Neural cell (in vitro differentiated cells): ENCODE data around the gene SLC22A31. TPM values are rescaled to one million over a fixed set of nuclear protein-coding genes. Genes with fewer than 3 reads are reported as not detected.
"Not testable (repeated sequence)": the region's sequence is repeated elsewhere in the genome, so short reads cannot be mapped to it uniquely, and the experiment has no call there.

ENCODE experiments used
- H2AFZ ChIP-seq: fragments of 200-600, 300-800 bp; sonication (generic), shearing (Covaris generic); 2 replicates; pipeline ENCODE4 v1.6.0; 2014; ENCODE audit warnings: low read depth, mild to moderate bottlenecking, antibody characterized with exemption, low read length, moderate library complexity
- H3F3A ChIP-seq: fragments of 200-600 bp; shearing (Covaris generic); 2 replicates; pipeline ENCODE4 v1.6.1; 2016; ENCODE audit warnings: mild to moderate bottlenecking, moderate library complexity, mixed read lengths, antibody characterized with exemption, low read length; ENCODE audit not compliant: insufficient read depth, poor library complexity, severe bottlenecking
- H3K27ac ChIP-seq: fragments of 200-600, 300-800 bp; sonication (generic), shearing (Covaris generic); 2 replicates; pipeline ENCODE4 v1.5.1; 2014; ENCODE audit warnings: mild to moderate bottlenecking, low read length, moderate library complexity
- H3K27me3 ChIP-seq: fragments of 300-800, 200-600 bp; sonication (generic), shearing (Covaris generic); 2 replicates; pipeline ENCODE4 v1.6.0; 2014; ENCODE audit warnings: mild to moderate bottlenecking, low read depth, low read length, moderate library complexity; ENCODE audit not compliant: insufficient read depth
- H3K36me3 ChIP-seq: fragments of 300-800, 200-600 bp; sonication (generic), shearing (Covaris generic); 2 replicates; pipeline ENCODE4 v1.5.1; 2014; ENCODE audit warnings: mild to moderate bottlenecking, antibody characterized with exemption, low read length, moderate library complexity; ENCODE audit not compliant: insufficient read depth
- H3K4me2 ChIP-seq: fragments of 300-800, 200-600 bp; sonication (generic), shearing (Covaris generic); 2 replicates; pipeline ENCODE4 v1.6.0; 2014; ENCODE audit warnings: mild to moderate bottlenecking, low read length
- H3K4me3 ChIP-seq: fragments of 300-800, 200-600 bp; sonication (generic), shearing (Covaris generic); 2 replicates; pipeline ENCODE4 v1.5.1; 2014; ENCODE audit warnings: mild to moderate bottlenecking, low read length, moderate library complexity
- H3K79me2 ChIP-seq: fragments of 200-600 bp; shearing (Covaris generic); replicated peaks from 2 replicates; pipeline ENCODE4 v1.6.0; 2014; ENCODE audit warnings: mild to moderate bottlenecking, low read length, moderate library complexity; ENCODE audit not compliant: insufficient read depth
- H3K9ac ChIP-seq: fragments of 300-800, 200-600 bp; sonication (generic), shearing (Covaris generic); 2 replicates; pipeline ENCODE4 v1.6.1; 2016; ENCODE audit warnings: mild to moderate bottlenecking, low read length, mixed read lengths
- H3K9me2 ChIP-seq: fragments of 200-600 bp; shearing (Covaris generic); 2 replicates; pipeline ENCODE4 v1.6.1; 2016; ENCODE audit warnings: mild to moderate bottlenecking, low read length, mixed read lengths; ENCODE audit not compliant: insufficient read depth
- H3K9me3 ChIP-seq: fragments of 200-600, 300-800 bp; sonication (generic), shearing (Covaris generic); 2 replicates; pipeline ENCODE4 v1.6.1; 2016; ENCODE audit warnings: mild to moderate bottlenecking, mixed run types, low read length, moderate library complexity, mixed read lengths
- H4K20me1 ChIP-seq: fragments of 200-600 bp; shearing (Covaris generic); 2 replicates; pipeline ENCODE4 v1.6.1; 2016; ENCODE audit warnings: mild to moderate bottlenecking, mixed run types; ENCODE audit not compliant: insufficient read depth
- EP300 ChIP-seq: fragments of 450-650 bp; conservative IDR thresholded peaks from 2 replicates; pipeline ENCODE4 v1.6.1; 2014; ENCODE audit warnings: antibody characterized with exemption, mild to moderate bottlenecking, moderate library complexity; ENCODE audit not compliant: poor library complexity, severe bottlenecking
- EZH2 ChIP-seq: fragments of 200-600, 300-800 bp; shearing (Covaris generic), sonication (generic); IDR thresholded peaks from 2 replicates; pipeline ENCODE4 v1.6.1; 2014; ENCODE audit warnings: antibody characterized with exemption, low read length, borderline replicate concordance, mild to moderate bottlenecking; ENCODE audit not compliant: insufficient read depth, poor library complexity, severe bottlenecking
- MXI1 ChIP-seq: fragments of 450-650 bp; conservative IDR thresholded peaks from 2 replicates; pipeline ENCODE4 v1.6.1; 2014; ENCODE audit warnings: antibody characterized with exemption, mild to moderate bottlenecking; ENCODE audit not compliant: poor library complexity, severe bottlenecking
- POLR2AphosphoS5 ChIP-seq: IDR thresholded peaks from 2 replicates; pipeline ENCODE4 v1.6.1; 2012
- RAD21 ChIP-seq: fragments of 450-650 bp; conservative IDR thresholded peaks from 2 replicates; pipeline ENCODE4 v1.6.1; 2014; ENCODE audit warnings: antibody characterized with exemption, mild to moderate bottlenecking, moderate library complexity
- SMC3 ChIP-seq: fragments of 450-650 bp; conservative IDR thresholded peaks from 2 replicates; pipeline ENCODE4 v1.6.1; 2014; ENCODE audit warnings: antibody characterized with exemption, mild to moderate bottlenecking, moderate library complexity; ENCODE audit not compliant: poor library complexity
- TAF1 ChIP-seq: IDR thresholded peaks from 2 replicates; pipeline ENCODE4 v1.6.1; 2012; ENCODE audit warnings: low read depth
- polyA plus RNA-seq: library from polyadenylated mRNA; depleted of rRNA; stranded (reverse); fragments of >200 nt; gene quantifications from 2 replicates; pipeline ENCODE4 v1.2.3, GENCODE V29; 2014
- TF ChIP-seq, protein P1 (sequence below): fragments of 450-650 bp; IDR thresholded peaks from 2 replicates; pipeline ENCODE4 v1.5.1; 2014; ENCODE audit warnings: antibody characterized with exemption, mild to moderate bottlenecking, moderate library complexity; ENCODE audit not compliant: poor library complexity, severe bottlenecking
- TF ChIP-seq, protein P2 (sequence below): IDR thresholded peaks from 2 replicates; pipeline ENCODE4 v1.6.1; 2012; ENCODE audit warnings: borderline replicate concordance

Gene SLC22A31
- polyA plus RNA-seq, 1 donor from 2014 or later, result not detected

DNA sequence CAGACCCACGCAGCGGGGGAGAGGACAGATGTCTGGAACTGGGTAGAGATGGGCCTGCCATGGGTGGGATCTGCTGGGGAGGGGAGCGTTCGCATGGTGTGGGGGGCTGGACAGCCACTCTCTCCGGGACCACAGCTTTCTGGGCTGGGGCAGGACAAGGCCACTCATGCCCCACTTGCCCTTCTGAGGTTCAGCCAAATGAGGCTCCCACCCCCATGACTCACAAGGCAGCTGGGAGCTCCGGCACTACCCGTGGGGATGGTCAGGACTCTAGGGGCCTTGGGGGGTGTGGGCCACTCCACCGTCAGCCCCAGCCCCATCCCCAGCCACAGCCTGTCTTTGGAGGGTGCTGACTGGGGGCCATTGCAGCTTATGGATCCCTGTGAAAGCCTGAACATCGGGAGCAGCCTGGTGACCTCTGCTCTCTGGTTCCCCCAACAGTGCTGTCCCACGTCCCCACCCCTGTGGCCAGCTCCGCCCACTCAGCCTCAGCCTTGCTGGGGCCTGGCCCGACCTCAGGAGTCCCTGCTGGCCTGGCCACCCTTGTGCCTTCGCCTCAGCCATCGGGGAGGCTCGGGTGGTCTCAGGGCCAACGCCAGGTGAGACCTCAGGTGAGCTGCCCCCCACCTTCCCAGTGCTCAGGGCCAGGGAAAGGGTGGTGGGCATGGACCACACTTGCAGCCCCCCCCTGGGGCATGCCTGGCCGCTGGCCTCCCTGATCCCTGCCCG, 33.5 kb downstream of the SLC22A31 start:
- Histone ChIP-seq H3K27me3 (peaks cover 12% of the 10 kb centered on the region), H3K9me3 (no peaks in the 10 kb centered on the region), H3K9ac (peak overlapping the region; percentile 54), H2AFZ (no peak overlapping the region), H3F3A (no peaks in the 10 kb centered on the region), H3K9me2 (no peaks in the 10 kb centered on the region), H3K4me2 (no peak overlapping the region), H3K4me3 (peak overlapping the region; percentile 43), H3K79me2 (no peaks in the 10 kb centered on the region), H4K20me1 (no peaks in the 10 kb centered on the region), H3K36me3 (no peaks in the 10 kb centered on the region), H3K27ac (no peak overlapping the region)
- TF ChIP-seq POLR2AphosphoS5 (no peak), EP300 (no peak), SMC3 (no peak), TAF1 (no peak), RAD21 (no peak), MXI1 (no peak), EZH2 (no peak)
- TF ChIP-seq, protein P1, sequence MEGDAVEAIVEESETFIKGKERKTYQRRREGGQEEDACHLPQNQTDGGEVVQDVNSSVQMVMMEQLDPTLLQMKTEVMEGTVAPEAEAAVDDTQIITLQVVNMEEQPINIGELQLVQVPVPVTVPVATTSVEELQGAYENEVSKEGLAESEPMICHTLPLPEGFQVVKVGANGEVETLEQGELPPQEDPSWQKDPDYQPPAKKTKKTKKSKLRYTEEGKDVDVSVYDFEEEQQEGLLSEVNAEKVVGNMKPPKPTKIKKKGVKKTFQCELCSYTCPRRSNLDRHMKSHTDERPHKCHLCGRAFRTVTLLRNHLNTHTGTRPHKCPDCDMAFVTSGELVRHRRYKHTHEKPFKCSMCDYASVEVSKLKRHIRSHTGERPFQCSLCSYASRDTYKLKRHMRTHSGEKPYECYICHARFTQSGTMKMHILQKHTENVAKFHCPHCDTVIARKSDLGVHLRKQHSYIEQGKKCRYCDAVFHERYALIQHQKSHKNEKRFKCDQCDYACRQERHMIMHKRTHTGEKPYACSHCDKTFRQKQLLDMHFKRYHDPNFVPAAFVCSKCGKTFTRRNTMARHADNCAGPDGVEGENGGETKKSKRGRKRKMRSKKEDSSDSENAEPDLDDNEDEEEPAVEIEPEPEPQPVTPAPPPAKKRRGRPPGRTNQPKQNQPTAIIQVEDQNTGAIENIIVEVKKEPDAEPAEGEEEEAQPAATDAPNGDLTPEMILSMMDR, result no peak
- TF ChIP-seq, protein P2, sequence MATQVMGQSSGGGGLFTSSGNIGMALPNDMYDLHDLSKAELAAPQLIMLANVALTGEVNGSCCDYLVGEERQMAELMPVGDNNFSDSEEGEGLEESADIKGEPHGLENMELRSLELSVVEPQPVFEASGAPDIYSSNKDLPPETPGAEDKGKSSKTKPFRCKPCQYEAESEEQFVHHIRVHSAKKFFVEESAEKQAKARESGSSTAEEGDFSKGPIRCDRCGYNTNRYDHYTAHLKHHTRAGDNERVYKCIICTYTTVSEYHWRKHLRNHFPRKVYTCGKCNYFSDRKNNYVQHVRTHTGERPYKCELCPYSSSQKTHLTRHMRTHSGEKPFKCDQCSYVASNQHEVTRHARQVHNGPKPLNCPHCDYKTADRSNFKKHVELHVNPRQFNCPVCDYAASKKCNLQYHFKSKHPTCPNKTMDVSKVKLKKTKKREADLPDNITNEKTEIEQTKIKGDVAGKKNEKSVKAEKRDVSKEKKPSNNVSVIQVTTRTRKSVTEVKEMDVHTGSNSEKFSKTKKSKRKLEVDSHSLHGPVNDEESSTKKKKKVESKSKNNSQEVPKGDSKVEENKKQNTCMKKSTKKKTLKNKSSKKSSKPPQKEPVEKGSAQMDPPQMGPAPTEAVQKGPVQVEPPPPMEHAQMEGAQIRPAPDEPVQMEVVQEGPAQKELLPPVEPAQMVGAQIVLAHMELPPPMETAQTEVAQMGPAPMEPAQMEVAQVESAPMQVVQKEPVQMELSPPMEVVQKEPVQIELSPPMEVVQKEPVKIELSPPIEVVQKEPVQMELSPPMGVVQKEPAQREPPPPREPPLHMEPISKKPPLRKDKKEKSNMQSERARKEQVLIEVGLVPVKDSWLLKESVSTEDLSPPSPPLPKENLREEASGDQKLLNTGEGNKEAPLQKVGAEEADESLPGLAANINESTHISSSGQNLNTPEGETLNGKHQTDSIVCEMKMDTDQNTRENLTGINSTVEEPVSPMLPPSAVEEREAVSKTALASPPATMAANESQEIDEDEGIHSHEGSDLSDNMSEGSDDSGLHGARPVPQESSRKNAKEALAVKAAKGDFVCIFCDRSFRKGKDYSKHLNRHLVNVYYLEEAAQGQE, result no peak

DNA sequence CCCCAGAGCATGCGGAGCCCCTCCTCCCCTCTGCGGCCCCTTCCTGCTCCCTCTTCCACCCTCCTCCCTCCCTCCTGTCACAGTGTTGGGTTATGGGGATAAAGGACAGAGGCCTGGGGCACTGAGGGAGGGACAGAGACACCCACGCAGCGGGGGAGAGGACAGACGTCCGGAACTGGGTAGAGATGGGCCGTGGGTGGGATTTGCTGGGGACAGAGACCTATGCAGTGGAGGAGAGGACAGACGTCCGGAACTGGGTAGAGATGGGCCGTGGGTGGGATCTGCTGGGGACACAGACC, 34.7 kb downstream of the SLC22A31 start:
- H4K20me1 ChIP-seq, H3K9me2 ChIP-seq, H3K27me3 ChIP-seq, H2AFZ ChIP-seq, H3K4me2 ChIP-seq, H3K4me3 ChIP-seq, H3K27ac ChIP-seq, H3K79me2 ChIP-seq, H3F3A ChIP-seq, H3K36me3 ChIP-seq, H3K9ac ChIP-seq, H3K9me3 ChIP-seq: not testable (repeated sequence)
